HG02852 (cell line): Measurements from ENCODE around the gene UBE2G1.
"Not testable (repeated sequence)": the region's sequence is repeated elsewhere in the genome, so short reads cannot be mapped to it uniquely, and the experiment has no call there.

ENCODE experiments used
- ATAC-seq: cut with Tn5 transposase; IDR thresholded peaks from one replicate; pipeline ENCODE4 v1.9.1; 2021; ENCODE audit warnings: mild to moderate bottlenecking, moderate library complexity; ENCODE audit not compliant: unreplicated experiment

The UBE2G1 gene, protein sequence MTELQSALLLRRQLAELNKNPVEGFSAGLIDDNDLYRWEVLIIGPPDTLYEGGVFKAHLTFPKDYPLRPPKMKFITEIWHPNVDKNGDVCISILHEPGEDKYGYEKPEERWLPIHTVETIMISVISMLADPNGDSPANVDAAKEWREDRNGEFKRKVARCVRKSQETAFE

DNA sequence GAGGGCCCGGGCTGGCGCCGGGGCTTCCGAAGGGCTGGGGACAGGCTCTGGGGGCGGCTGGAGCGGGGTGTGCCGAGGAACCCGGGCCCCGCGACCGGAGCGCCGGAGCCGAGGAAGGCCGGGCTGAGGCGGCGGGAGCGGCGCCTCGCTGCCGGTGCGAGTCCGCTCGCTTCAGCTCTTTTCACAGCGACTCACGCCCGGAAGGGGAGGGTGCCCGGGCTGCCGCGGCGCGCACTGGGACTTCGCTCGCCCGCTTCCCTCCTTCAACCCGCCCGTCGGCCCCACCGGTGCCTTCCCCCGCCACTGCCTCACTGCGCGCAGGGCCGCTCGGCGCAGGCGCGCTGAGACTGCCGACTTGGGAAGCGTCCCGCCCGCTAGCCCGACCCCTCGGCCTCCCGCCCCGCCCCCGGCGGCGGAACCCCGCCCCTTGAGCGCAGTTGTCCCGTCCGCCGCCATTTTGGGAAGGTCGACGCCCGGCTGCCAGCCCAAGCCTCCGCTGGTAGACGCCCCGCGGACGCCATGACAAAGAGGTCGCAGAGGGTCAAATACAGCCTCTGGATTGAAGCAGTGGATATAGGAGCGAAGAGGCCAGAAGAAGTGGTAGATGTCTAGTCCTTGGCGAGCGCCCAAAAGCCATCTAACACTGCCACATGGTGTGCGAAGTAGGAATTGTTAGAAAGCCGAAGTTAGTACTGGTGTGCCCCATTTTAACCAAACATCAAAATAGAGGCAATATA, at the start of gene UBE2G1:
Gene UBE2G1, minus strand, starts transcription at position 349 of the 737 bp plus-strand sequence. CDS start 359 bp downstream, outside the sequence.
- ATAC-seq, result peak; percentile 61

DNA sequence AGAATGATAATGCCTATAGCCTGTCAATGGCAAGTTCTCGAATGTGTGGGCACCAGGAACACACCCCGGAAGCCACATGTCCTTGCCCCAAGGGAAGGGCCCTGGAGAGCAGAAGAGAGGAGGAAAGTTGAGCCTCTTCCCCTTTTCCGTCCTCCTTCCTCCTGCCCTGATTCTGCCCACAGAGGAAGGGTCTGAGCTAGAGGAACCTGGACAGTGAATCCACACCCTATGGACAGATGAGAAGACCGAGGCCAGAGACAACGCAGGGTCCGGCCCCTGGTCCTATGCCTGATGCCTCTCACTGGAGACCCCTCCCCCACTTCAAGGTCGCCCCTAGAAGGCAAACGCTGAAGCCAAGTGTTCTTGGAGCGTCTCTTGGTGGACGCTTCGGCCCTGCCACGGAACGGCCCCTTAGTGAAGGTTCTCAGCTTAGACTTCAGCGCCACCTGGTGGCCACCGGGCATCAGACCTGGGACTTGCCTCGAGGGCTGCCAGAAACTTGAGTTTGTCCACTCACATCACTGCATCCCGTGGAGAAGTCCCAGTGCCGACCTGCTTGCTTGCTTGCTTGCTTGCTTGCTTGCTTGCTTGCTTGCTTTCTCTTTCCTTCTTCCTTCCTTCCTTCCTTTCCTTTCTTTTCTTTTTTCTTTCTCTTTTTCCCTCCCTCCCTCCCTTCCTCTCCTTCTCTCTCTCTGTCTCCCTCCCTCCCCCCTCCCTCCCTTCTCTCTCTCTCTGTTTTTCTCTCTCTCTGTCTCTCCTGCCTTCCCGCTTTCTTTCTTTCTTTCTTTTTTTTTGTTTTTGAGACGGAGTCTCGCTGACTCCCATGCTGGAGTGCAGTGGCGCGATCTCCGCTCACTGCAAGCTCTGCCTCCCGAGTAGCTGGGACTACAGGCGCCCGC, 46.7 kb upstream of the UBE2G1 start:
- no peak for ATAC-seq

DNA sequence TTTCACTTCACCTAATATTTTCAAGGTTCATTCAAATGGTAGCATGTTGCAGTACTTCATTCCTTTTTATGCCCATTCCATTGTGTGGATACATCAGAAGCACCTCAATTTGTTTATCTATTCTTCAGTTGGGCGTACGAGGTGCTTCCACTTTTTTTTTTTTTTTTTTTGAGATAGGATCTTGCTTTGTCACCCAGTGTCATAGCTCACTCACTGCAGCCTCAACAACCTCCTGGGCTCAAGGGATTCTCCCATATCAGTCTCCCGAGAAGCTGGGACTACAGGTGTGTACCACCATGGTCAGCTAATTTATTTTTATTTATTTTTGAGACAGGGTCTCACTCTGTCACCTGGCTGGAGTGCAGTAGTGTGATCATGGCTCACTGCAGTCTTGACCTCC, 44.7 kb upstream of the UBE2G1 start:
- ATAC-seq, result no peak

DNA sequence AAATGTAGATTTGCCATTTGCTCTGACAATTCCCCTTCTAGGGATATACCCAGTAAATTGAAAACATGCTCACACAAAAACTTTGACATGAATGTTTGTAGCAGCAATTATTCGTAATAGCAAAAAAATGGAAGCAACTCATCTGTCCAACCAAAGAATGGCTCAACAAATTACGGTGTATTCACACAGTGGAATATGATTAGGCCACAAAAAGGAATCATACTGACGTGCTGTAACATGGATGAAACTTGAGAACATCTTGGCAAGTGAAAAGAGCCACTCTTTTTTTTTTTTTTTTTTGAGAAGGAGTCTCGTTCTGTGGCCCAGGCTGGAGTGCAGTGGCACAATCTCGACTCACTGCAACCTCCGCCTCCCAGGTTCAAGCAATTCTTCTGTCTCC, 43.2 kb upstream of the UBE2G1 start:
- no peak for ATAC-seq

DNA sequence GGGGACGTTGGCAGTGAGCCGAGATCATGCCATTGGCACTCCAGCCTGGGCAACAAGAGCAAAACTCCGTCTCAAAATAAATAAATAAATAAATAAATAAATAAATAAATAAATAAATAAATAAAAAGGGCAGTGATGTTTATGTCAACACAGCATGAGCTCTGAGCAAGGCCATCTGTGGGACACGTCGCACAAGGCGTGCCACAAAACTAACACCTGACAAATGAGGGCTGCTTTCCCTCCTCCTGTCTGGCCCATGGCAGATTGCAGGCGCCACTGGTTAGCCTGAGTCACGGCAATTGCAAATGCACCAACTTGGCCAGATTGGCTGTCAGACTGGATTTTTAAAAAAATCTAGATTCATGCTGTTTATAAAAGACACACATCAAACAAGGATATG, 41.4 kb upstream of the UBE2G1 start:
- no peak for ATAC-seq

DNA sequence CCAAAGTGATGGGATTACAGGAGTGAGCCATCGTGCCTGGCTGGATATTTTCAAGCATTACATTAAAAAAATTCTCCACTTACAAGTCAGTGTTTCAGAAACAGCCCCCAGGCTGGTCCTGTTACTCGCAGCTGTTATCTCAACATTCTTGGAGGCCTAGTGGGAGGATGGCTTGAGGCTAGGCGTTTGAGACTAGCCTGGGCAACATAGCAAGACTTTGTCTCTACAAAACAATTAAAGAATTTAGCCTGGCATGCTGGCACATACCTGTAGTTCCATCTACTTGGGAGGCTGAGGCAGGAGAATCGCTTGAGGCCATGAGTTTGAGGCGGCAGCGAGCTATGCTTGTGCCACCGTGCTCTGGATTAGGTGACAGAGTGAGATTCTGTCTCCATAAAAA, 40.7 kb upstream of the UBE2G1 start:
- ATAC-seq, result no peak

DNA sequence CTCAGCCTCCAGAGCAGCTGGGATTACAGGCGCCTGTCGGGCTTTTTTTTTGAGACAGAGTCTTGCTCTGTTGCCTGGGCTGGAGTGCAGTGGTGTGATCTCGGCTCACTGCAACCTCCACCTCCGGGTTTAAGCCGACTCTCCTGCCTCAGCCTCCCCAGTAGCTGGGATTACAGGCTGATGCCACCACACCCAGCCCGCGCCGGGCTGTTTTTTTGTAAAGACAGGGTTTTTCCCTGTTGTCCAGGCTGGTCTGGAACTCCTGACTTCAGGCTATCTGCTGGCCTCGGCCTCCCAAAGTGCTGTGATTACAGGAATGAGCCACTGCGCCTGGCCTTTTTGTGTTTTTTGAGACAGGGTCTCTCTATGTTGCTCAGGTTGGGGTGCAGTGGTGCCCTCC, 39.9 kb upstream of the UBE2G1 start:
- ATAC-seq, result no peak

DNA sequence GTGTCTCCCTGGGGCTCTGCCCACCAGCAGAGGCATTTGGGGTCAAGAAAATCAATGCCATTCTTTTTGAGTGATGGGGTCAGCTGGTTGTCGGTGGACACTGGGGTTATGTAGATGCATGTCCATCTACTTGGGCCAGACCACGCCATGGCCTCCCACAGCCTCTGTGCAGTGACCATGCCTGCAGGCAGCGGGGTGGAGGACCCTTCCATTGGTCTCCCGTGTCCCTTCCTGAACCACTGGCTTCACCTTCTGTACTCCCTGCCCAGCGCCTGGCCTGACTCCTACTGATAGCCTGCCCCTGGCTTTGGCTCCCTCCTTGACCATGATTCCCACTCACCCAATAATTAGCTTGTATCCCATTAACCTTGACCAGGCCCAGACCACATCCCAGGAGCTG, 39.2 kb upstream of the UBE2G1 start:
- ATAC-seq, result no peak

DNA sequence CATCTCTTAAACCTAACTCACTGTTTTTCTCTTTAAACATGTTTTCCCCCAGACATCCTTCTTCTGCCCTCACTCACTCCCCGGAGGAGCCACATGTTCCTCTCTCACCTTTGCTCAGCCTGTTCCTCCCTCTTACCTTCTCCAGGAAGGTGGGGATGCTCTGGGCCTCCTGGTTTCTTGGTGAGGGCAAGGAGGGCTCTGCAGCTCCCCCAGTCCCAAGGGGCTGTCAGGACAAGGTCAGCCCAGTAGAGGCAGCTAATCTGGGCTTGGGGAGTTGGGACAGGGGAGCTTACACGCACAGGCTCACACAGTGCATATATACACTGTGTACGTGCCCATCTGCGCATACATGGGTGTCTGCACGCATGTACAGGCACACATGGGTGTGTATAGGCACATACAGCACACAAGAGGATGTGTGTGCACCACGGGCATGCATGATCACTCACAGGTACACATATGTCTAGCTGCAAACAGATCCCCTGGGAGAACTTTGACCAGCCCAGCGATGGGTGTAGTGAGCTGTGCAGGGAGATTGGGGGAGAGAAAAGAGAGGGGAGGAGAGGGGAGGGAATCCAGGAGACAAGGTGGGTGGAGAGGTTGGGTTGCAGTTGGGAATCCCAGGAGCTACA, 38.7 kb upstream of the UBE2G1 start:
- ATAC-seq, result no peak

DNA sequence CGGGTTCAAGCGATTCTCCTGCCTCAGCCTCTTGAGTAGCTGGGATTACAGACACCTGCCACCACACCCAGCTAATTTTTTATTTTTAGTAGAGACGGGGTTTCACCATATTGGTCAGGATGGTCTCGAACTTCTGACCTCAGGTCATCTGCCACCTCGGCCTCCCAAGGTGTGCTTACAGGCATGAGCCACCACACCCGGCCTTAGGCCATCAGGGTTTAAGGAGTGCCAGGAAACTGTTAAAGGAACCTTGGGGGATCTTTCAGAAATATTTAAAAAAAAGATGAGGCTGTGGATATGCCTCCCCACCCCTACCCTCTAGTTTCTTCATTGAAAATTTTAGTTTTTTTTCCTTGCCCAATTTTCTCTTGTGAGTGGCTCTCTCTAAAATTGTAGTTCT, 31.4 kb upstream of the UBE2G1 start:
- no peak for ATAC-seq

DNA sequence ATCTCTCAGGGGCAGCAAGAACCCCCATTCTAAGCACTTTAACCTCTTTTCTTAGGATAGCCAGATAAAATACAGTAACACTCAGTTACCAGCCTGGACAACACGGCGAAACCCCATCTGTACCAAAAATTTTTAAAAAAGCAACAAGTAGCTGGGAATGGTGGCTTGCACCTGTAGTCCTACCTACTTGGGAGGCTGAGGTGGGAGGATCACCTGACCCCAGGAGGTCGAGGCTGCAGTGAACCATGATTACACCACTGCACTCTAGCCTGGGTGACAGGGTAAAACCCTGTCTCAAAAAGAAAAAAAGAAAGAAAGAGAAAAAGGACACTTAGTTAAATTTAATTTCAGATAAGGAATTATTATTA, 28.6 kb upstream of the UBE2G1 start:
- ATAC-seq, result no peak

DNA sequence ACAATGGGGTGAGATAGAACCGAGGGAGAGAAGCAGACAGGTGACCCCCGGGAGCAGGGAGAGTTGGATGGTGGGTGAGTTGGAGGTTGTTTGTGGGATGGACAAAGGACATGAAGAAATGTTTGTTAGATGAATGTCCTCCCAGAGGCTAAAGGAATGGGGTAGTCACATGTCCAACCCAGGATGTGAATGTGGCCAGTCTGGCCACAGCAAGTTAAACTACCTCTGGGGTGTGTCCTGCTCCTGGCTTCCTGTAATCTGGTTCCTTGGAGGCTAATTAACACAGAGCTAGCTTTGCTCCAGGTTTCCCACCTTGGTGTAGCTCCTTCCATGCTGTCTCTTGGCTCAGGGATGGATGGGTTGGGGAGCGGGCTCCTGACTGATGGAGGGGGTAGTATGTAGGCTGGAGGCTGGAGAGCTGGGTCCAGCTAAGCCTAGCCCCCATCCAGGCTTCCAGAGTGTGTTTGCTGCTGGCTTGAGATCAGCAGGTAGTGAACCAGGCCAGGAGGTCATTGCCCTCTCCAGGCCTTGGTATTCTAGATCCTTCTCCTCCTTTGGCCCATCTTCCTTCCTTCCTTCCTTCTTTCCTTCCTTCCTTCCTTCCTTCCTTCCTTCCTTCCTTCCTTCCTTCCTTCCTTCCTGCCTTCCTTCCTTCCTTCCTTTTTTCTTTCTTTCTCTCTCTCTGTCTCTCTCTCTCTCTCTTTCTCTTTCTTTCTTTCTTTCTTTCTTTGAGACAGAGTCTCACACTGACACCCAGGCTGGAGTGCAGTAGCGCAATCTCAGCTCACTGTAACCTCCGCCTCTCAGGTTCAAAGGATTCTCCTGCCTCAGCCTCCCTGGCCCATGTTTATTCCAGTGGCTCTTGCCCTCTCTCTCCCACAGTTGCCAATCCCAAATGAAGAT, 28.0 kb upstream of the UBE2G1 start:
- no peak for ATAC-seq

DNA sequence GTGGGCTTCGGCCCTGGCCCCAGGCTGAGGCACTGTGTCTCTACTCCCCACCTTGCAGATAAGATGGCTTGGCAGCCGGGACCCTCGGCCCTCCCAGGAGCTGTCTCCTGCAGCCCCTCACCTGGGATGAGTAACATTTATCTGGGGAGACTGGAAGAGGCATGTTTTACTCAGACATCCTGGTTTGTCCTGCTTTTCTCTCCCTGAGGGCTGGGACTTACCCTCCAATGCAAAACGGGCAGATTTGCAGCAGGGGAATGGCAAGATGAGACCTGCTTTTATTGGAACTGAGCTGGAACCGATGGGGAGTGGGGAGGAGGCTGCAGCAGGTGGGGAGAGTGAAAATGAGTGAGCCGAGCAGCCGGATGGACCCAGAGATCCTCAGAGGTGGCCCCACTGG, 27.3 kb upstream of the UBE2G1 start:
- no peak for ATAC-seq

DNA sequence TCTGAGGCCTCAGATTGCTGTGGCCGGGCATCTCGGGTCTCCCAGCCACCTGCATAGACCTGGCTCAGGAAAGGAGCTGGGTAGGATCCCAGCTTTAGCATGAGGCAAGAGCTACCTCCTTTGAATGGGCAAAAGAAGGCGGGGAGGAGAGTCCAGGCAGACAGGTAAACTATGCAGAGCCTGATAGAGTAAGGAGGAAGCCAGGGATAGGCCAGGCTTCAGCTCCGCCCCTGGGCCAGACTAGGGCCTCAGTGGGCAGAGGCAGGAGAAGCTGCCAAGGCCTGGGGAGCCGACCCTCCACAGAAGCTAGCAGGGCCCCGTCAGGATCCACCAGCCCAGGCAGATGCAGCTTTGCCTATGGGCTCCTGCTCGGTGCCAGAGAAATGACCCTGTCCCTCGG, 22.6 kb upstream of the UBE2G1 start:
- ATAC-seq, result no peak

DNA sequence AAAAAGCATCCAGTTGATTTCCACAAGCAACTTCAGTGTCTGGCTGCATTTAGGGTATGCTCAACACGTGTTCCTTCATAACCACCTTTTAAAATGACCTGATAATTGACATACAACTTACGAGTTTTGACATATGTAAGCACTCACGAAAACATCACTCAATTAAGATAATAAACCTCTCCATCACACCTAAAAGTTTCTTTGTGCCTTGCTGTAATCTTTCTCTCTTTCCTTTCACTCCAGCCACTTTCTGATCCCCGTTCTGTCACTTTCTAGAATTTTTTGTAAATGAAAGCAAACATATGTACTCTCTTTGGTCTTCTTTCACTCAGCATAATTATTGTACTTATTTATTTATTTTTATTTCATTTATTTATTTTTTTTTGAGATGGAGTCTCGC, 20.7 kb upstream of the UBE2G1 start:
- no peak for ATAC-seq

DNA sequence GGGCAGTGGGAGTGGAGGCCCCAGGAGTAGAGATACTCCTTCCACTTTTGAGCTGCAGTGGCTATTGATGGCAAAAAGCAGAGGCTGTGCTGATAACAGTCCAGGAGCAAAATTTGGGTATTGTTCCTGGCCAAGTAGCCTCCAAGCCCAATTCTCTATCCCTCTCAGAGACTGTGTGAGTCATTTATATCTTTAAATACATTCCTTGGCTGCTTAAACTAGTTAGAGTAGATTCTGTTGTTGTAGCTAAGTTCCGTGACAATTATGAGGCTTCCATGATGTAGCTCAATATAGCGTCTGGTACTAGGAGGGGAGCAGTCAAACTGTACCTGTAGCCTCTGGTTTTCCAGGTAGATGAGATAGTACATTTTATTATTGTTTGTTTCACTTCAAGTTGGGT, 19.9 kb upstream of the UBE2G1 start:
- no peak for ATAC-seq

DNA sequence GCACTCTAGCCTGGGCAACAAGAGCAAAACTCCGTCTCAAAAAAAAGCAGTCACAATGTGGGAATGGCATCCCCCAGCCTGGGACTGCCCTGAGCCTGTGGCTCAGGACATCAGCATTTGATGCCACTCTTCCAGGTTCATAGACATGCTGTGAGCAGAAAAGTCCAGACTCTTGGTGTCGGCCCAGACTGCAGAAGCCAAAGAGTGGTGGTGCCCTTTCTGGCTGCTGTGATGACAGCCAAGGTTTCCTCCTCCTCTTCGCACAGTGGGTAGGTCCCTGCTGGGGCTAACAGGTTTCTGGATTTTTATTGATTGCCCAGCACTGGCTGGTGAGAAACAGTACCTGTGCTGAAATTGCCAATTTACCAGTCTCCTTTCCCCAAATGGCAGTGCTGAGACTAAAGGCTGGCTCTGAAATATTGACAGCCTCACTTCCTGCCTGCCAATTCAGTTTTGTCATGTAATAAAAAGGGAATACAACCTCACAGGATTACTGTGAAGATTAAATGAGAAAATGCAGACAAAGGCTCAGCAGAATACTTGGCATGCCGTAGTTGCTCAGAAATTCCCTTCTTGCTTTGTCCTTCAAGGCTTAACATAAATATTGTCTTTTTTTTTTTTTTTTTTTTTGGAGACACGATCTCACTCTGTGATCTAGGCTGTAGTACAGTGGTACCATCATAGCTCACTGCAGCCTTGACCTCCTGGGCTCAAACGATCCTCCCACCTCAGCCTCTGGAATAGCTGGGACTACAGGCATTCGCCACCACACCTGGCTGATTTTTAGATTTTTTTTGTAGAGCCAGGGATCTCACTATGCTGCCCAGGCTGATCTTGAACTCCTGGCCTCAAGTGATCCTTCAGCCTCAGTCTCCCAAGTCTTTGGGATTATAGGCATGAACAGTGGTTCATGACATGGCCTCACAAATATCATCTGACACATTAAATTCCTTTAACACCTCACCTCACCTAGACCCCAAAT, 15.5 kb upstream of the UBE2G1 start:
- ATAC-seq, result no peak

DNA sequence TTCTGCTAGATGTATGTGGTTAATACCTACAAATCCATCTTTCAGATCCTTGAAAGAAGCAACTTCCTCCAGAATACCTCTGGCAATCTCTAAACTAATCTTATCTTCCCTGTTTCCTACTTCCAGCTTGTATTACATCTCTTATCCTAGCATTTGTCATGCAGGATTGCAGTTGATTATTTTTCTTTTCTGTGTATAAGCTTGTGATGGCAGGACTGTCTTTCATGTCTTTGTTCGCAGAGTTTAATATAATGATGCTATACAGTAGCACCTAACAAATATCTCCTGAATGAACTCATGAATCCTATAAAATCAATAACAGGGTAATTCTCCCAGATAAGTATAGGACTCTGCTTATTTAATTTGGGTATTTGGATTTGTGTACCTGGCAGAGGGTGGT, 12.2 kb upstream of the UBE2G1 start:
- ATAC-seq, result no peak

DNA sequence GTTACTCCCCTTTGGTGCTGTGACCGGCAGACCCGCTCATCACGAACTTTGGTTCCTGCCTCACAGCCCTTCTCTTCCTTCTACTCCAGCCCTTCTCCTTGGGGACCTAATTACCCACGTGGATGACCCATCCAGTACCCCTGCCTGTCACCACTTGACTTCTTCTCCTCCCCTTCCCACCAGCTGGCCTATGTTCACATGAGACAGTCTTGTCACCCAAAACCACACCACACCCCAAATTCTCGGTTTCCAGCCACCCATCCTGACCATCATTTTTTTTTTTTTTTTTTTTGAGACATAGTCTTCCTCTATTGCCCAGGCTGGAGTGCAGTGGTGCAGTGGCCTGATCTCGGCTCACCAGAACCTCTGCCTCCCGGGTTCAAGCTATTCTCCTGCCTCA, 10.8 kb upstream of the UBE2G1 start:
- ATAC-seq, result not testable (repeated sequence)
